Natural killer cell (primary cell): Measurements from ENCODE around the gene ALDH3B1. TPM values are rescaled to one million over a fixed set of nuclear protein-coding genes. Genes with fewer than 3 reads are reported as not detected.
A peak's percentile ranks its signal among the peaks of the same experiment; 100 is the strongest.

Experiments used
- ATAC-seq, 3 donors: fragments of 150-1000 bp in 2 of 3; fragments of 200-7000 bp in 1 of 3; cut with Tn5 transposase; 1 replicate in 1 of 3; 2 replicates in 2 of 3; pipeline ENCODE4 v1.10.0; 2021; ENCODE audit warnings: mild to moderate bottlenecking in 2 of 3, moderate library complexity in 2 of 3
- DNase-seq, 2 donors: peaks; one replicate each; pipeline versions ENCODE4 v3.0.0 to v3.0.0-alpha.2; 2013 to 2021; ENCODE audit warnings: mixed read lengths in 1 of 2
- H3K27ac ChIP-seq: one replicate; pipeline ENCODE4 v1.5.1; 2013; ENCODE audit warnings: mild to moderate bottlenecking, low read length
- H3K27me3 ChIP-seq: one replicate; pipeline ENCODE4 v1.6.1; 2013; ENCODE audit warnings: low read length; ENCODE audit not compliant: control insufficient read depth, insufficient read depth
- H3K36me3 ChIP-seq: one replicate; pipeline ENCODE4 v1.6.1; 2013; ENCODE audit warnings: low read length; ENCODE audit not compliant: control insufficient read depth, insufficient read depth
- H3K4me1 ChIP-seq: one replicate; pipeline ENCODE4 v1.6.1; 2013; ENCODE audit warnings: low read length; ENCODE audit not compliant: control insufficient read depth, insufficient read depth
- H3K4me3 ChIP-seq: one replicate; pipeline ENCODE4 v1.5.1; 2013; ENCODE audit warnings: low read length
- H3K9me3 ChIP-seq: one replicate; pipeline ENCODE4 v1.6.1; 2013; ENCODE audit warnings: low read length; ENCODE audit not compliant: control insufficient read depth, insufficient read depth
- H3K27ac Mint-ChIP-seq, 2 donors: one replicate each; pipeline ENCODE4 v1.8.0; 2022; ENCODE audit warnings: mild to moderate bottlenecking in 2 of 2, mixed read lengths in 2 of 2, moderate library complexity in 1 of 2
- H3K27me3 Mint-ChIP-seq, 2 donors: one replicate each; pipeline ENCODE4 v1.8.0; 2022; ENCODE audit warnings: low read depth in 2 of 2, mixed read lengths in 2 of 2
- H3K36me3 Mint-ChIP-seq: one replicate; pipeline ENCODE4 v1.8.0; 2022; ENCODE audit warnings: mixed read lengths
- H3K4me1 Mint-ChIP-seq, 2 donors: one replicate each; pipeline ENCODE4 v1.8.0; 2022; ENCODE audit warnings: mixed read lengths in 2 of 2
- H3K4me3 Mint-ChIP-seq: one replicate; pipeline ENCODE4 v1.8.0; 2022; ENCODE audit warnings: mild to moderate bottlenecking, moderate library complexity, mixed read lengths
- H3K9me3 Mint-ChIP-seq, 2 donors: one replicate each; pipeline ENCODE4 v1.8.0; 2022; ENCODE audit warnings: mixed read lengths in 2 of 2
- CTCF ChIP-seq: fragments of 200-600 bp; IDR thresholded peaks from one replicate; pipeline ENCODE4 v1.8.0; 2022; ENCODE audit warnings: antibody characterized with exemption
- WGBS: methylation state at CpG from one replicate; pipeline ENCODE4 v1.1.7; 2013; ENCODE audit warnings: missing lambda C conversion rate; ENCODE audit not compliant: insufficient coverage; 5-methylcytosine and 5-hydroxymethylcytosine counted together
- intact Hi-C: fragments of 100-400 bp; cut with micrococcal nuclease; formaldehyde crosslinking; loops from one replicate; pipeline ENCODE4 v1.14.2; 2022
- total RNA-seq, 4 donors: library from RNA; stranded (reverse); fragments of 120-200 nt in 1 of 4; gene quantifications; one replicate each; pipeline versions ENCODE4 v1.2.3 to v1.2.4, GENCODE V29; 2013 to 2022

The ALDH3B1 gene
- total RNA-seq, 3 donors from 2014 or later (not counting 1 experiment from before 2014, with no cell fraction given): 2.4 to 9.0 (median 4.0) TPM

GRCh38 chr11:68042219-68043028 is 32.3 kb downstream of the ALDH3B1 start:
- H3K27ac Mint-ChIP-seq: peak overlapping the region in 1 of 2 donors; percentile 99
- no peaks in the 10 kb centered on the region for H3K9me3 Mint-ChIP-seq
- H3K36me3 Mint-ChIP-seq: no peaks in the 10 kb centered on the region
- H3K4me3 ChIP-seq: no peak overlapping the region
- no peaks in the 10 kb centered on the region for H3K27me3 Mint-ChIP-seq
- ATAC-seq (no peak), DNase-seq (no peak)
- no peak for TF ChIP-seq CTCF
- peaks cover 48% of the 10 kb centered on the region for H3K36me3 ChIP-seq
- H3K9me3 ChIP-seq: no peaks in the 10 kb centered on the region
- WGBS: 97% methylated on average over 27 of the region's 27 CpGs
- peaks cover 47% of the 10 kb centered on the region for H3K4me1 ChIP-seq
- intact Hi-C loops: no loop called here
- peaks cover 14 to 29% of the 10 kb centered on the region in 2 donors for H3K4me1 Mint-ChIP-seq
- no peak overlapping the region for H3K27ac ChIP-seq
- no peak overlapping the region for H3K4me3 Mint-ChIP-seq
- no peaks in the 10 kb centered on the region for H3K27me3 ChIP-seq

GRCh38 chr11:68043029-68043348 is 32.9 kb downstream of the ALDH3B1 start:
- Histone ChIP-seq H3K4me1 (peaks cover 42% of the 10 kb centered on the region), H3K27me3 (no peaks in the 10 kb centered on the region), H3K36me3 (peaks cover 51% of the 10 kb centered on the region), H3K9me3 (no peaks in the 10 kb centered on the region), H3K27ac (no peak overlapping the region), H3K4me3 (no peak overlapping the region)
- intact Hi-C loops: no loop called here
- WGBS: 93% methylated on average over 8 of the region's 8 CpGs
- Mint-ChIP-seq H3K4me3 (no peak overlapping the region), H3K4me1 (peaks cover 13 to 25% of the 10 kb centered on the region in 2 donors), H3K27me3 (no peaks in the 10 kb centered on the region), H3K9me3 (no peaks in the 10 kb centered on the region), H3K27ac (no peak overlapping the region), H3K36me3 (no peaks in the 10 kb centered on the region)
- no peak for DNase-seq
- no peak for TF ChIP-seq CTCF
- no peak for ATAC-seq

GRCh38 chr11:68043349-68044144 is 33.4 kb downstream of the ALDH3B1 start:
- TF ChIP-seq CTCF: no peak
- H3K27ac ChIP-seq: no peak overlapping the region
- Mint-ChIP-seq H3K4me3 (no peak overlapping the region), H3K27ac (no peak overlapping the region), H3K4me1 (peaks cover 13 to 25% of the 10 kb centered on the region in 2 donors), H3K9me3 (no peaks in the 10 kb centered on the region), H3K27me3 (no peaks in the 10 kb centered on the region), H3K36me3 (no peaks in the 10 kb centered on the region)
- H3K4me3 ChIP-seq: no peak overlapping the region
- no peaks in the 10 kb centered on the region for H3K27me3 ChIP-seq
- no peak for DNase-seq
- peaks cover 55% of the 10 kb centered on the region for H3K36me3 ChIP-seq
- no peaks in the 10 kb centered on the region for H3K9me3 ChIP-seq
- WGBS: 95% methylated on average over 36 of the region's 36 CpGs
- H3K4me1 ChIP-seq: peaks cover 36% of the 10 kb centered on the region
- ATAC-seq: no peak
- intact Hi-C loops: no loop called here
